Adrenal gland (tissue), 12 donors: ENCODE results near the gene NAGS. TPM values are rescaled to one million over a fixed set of nuclear protein-coding genes. Genes with fewer than 3 reads are reported as not detected.

Experiments
- DNase-seq, 7 donors: peaks; one replicate each; pipeline ENCODE4 v3.0.0-alpha.2; 2019 to 2020
- H3K27ac ChIP-seq, 5 donors: fragments of 200-600 bp; sonication (generic) in 4 of 5; 1 replicate in 3 of 5; 2 replicates in 2 of 5; pipeline versions ENCODE4 v1.5.1 to v1.8.0; 2016 to 2020; ENCODE audit warnings: mild to moderate bottlenecking in 1 of 5
- H3K27me3 ChIP-seq: fragments of 200-600 bp; 2 replicates; pipeline ENCODE4 v1.8.0; 2021
- H3K36me3 ChIP-seq, 2 donors: fragments of 200-600 bp; replicated peaks in 1 of 2; 1 replicate in 1 of 2; 2 replicates in 1 of 2; pipeline versions ENCODE4 v1.5.1 to v1.8.0; 2018 to 2022
- H3K4me1 ChIP-seq, 2 donors: fragments of 200-600 bp; replicated peaks in 1 of 2; 1 replicate in 1 of 2; 2 replicates in 1 of 2; pipeline versions ENCODE4 v1.5.1 to v1.8.0; 2018 to 2021
- H3K4me3 ChIP-seq, 4 donors: fragments of 200-600 bp; sonication (generic) in 3 of 4; one replicate each; pipeline ENCODE4 v1.5.1; 2016 to 2018
- H3K9me3 ChIP-seq, 3 donors: fragments of 200-600 bp; sonication (generic) in 1 of 3; replicated peaks in 1 of 3; 1 replicate in 2 of 3; 2 replicates in 1 of 3; pipeline versions ENCODE4 v1.5.1 to v1.8.0; 2016 to 2021
- POLR2A ChIP-seq, 2 donors: fragments of 450-650 bp; IDR thresholded peaks; one replicate each; pipeline ENCODE4 v1.6.1; 2017; ENCODE audit warnings: antibody characterized with exemption in 2 of 2, mild to moderate bottlenecking in 2 of 2, moderate library complexity in 1 of 2
- WGBS, 4 donors: extraction: QIAGEN DNeasy Blood & Tissue Kit in 2 of 4; methylation state at CpG; one replicate each; pipeline versions ENCODE4 v1.1.5 to v1.1.7; 2013 to 2017; 5-methylcytosine and 5-hydroxymethylcytosine counted together
- intact Hi-C, 2 donors: fragments of 100-400 bp; cut with DNase I; formaldehyde crosslinking; loops; one replicate each; pipeline versions ENCODE4 v1.14.1 to v1.15.0; 2022 to 2023
- polyA plus RNA-seq, 3 donors: library from polyadenylated mRNA; stranded (reverse); fragments of 200-250 nt in 2 of 3; fragments of 350-450 nt in 1 of 3; fragmentation: Illumina TruSeq in 1 of 3; extraction: RNeasy Lipid Tissue Mini Kit (QIAGEN cat#74804) in 1 of 3; gene quantifications; one replicate each; pipeline ENCODE4 v1.2.3, GENCODE V29; 2013 to 2014
- total RNA-seq, 9 donors: library from RNA; depleted of rRNA in 4 of 9; stranded (reverse); fragments of >200 nt in 4 of 9; fragments of 120-200 nt in 1 of 9; fragmentation: NEBNext Ultra II Directional in 1 of 9; extraction: Animal tissue kit (Norgen Biotek cat#: 25700) in 1 of 9; gene quantifications; one replicate each; pipeline versions ENCODE4 v1.1.0 to v1.2.4, GENCODE V29; 2013 to 2023
- TF ChIP-seq, protein P1 (sequence below), 6 experiments: fragments of 450-650 bp in 4 of 6; fragments of 200-600 bp in 2 of 6; sonication (generic) in 1 of 6; IDR thresholded peaks; 1 replicate in 5 of 6; 2 replicates in 1 of 6; pipeline versions ENCODE4 v1.5.1 to v1.8.0; 2016 to 2021; ENCODE audit warnings: antibody characterized with exemption in 6 of 6, mild to moderate bottlenecking in 2 of 6, moderate library complexity in 1 of 6
- donor health status: healthy with polysubstance abuse.
- donor health status: Bipolar disorder and iron deficiency.
- donor health status: DM: yes; HTN: yes; CAD: no.
- donor health status: DM: no; HTN: no; CAD: no.
- donor health status: DM: no; HTN: no; CAD: no.
- donor health status: DM: yes; HTN: yes; CAD: no.

The NAGS gene
- total and polyA plus RNA-seq, 12 donors, result 0.22 to 4.4 (median 1.1) TPM

DNA sequence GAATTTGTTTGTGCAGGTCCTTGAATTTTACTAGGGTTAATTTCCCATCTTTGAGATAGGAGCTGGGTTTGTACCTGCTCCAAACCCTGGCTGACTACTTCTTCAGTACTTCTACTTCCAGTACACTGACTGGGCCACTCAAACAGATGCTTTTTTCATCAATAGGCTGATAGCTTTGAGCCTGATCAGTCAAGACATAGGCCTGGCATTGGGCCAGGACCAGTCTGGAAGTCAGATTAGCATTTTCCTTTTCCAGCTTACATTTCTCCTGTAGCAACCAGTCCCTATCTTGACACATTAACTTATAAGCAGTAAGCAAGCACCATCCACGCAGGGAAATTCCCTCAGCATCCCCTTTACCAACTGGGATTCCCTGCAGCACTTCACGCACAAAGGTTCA is 17.8 kb downstream of the NAGS start:
- intact Hi-C loops, result no loop called here
- 92 to 96% (median 92%) methylated on average over 2 of the region's 2 CpGs for WGBS, 4 donors

DNA sequence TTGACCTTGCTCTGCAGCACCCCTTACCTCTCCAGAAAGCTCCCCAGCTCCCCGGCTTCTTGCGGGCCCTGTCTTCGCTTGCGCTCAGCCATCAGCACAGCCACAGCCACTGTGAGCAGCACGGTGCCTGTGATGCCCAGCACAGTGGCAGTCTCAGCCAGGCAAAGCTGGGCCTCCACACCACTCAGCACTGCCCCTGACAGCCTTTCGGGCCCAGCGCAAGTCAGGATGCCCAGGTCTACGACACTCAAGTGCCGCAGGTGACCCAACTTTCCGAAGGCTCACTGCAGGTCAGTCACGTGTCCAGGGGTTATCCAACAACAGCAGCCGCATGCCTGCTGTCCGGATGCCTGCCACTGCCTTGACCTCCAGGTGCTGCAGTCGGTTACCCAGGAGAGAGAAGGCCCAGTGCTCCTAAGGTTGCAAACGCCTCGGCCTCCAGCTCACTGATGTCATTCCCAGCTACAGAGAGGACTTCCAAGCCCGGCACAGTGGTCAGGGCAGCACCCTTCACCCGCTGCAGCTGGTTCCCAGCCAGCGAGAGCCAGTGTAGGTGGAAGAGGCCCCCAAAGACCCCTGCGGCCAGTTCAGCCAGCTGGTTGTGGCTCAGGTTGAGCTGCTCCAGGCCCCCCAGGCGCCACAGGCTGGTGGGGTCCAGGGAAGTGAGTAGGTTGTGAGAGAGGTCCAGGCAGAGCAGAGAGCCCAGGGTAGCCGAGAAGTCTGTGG is 19.3 kb downstream of the NAGS start:
- 86 to 96% (median 88%) methylated on average over 14 to 22 of the region's 22 CpGs for WGBS, 4 donors
- Histone ChIP-seq H3K27me3 (no peaks in the 10 kb centered on the region), H3K9me3 (no peaks in the 10 kb centered on the region), H3K4me1 (no peaks in the 10 kb centered on the region), H3K36me3 (peaks cover 0 to 8% of the 10 kb centered on the region in 2 donors), H3K27ac (no peak overlapping the region), H3K4me3 (no peak overlapping the region)
- no peak for DNase-seq
- intact Hi-C loops, result no loop called here
- TF ChIP-seq, protein P1, sequence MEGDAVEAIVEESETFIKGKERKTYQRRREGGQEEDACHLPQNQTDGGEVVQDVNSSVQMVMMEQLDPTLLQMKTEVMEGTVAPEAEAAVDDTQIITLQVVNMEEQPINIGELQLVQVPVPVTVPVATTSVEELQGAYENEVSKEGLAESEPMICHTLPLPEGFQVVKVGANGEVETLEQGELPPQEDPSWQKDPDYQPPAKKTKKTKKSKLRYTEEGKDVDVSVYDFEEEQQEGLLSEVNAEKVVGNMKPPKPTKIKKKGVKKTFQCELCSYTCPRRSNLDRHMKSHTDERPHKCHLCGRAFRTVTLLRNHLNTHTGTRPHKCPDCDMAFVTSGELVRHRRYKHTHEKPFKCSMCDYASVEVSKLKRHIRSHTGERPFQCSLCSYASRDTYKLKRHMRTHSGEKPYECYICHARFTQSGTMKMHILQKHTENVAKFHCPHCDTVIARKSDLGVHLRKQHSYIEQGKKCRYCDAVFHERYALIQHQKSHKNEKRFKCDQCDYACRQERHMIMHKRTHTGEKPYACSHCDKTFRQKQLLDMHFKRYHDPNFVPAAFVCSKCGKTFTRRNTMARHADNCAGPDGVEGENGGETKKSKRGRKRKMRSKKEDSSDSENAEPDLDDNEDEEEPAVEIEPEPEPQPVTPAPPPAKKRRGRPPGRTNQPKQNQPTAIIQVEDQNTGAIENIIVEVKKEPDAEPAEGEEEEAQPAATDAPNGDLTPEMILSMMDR (IDR thresholded peaks at IDR 0.05), result no peak
- TF ChIP-seq POLR2A (IDR thresholded peaks at IDR 0.05), result no peak

More for the DNA sequence above, 17.8 kb downstream of the NAGS start:
- TF ChIP-seq, protein P1 (IDR thresholded peaks at IDR 0.05), result no peak
- TF ChIP-seq POLR2A (IDR thresholded peaks at IDR 0.05), result no peak
- peaks cover 0 to 8% of the 10 kb centered on the region in 2 donors for H3K36me3 ChIP-seq
- no peaks in the 10 kb centered on the region for H3K4me1 ChIP-seq
- no peak overlapping the region for H3K4me3 ChIP-seq
- no peaks in the 10 kb centered on the region for H3K9me3 ChIP-seq
- no peak for DNase-seq
- H3K27ac ChIP-seq, result no peak overlapping the region
- H3K27me3 ChIP-seq, result no peaks in the 10 kb centered on the region

DNA sequence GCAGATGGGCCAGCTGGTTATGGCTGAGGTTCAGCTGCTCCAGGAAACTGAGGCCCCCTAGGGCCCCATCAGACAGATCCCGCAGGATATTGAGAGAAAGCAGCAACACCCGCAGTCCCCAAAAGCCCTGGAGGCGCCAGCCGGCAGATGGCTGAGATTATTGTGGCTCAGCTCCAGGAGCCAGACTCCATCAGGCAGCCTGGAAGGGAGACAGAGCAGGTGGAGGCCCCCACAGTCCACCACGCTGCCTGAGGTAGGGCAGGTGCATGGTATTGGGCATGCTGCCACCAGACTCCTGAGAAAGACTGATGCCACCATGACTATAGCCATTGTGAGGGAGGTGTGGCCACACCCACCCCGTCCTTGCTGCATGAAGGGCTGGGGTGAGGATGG is 19.8 kb downstream of the NAGS start:
- Histone ChIP-seq H3K36me3 (peaks cover 0 to 8% of the 10 kb centered on the region in 2 donors), H3K9me3 (no peaks in the 10 kb centered on the region), H3K4me1 (no peaks in the 10 kb centered on the region), H3K27ac (no peak overlapping the region), H3K27me3 (no peaks in the 10 kb centered on the region), H3K4me3 (no peak overlapping the region)
- intact Hi-C loops, result no loop called here
- no peak for DNase-seq
- no peak for TF ChIP-seq POLR2A (IDR thresholded peaks at IDR 0.05)
- TF ChIP-seq, protein P1 (IDR thresholded peaks at IDR 0.05), result no peak
- WGBS, 4 donors, result 76 to 84% (median 84%) methylated on average over 6 of the region's 6 CpGs; no CpG with 5 or more reads in 1 of the 4 donors

DNA sequence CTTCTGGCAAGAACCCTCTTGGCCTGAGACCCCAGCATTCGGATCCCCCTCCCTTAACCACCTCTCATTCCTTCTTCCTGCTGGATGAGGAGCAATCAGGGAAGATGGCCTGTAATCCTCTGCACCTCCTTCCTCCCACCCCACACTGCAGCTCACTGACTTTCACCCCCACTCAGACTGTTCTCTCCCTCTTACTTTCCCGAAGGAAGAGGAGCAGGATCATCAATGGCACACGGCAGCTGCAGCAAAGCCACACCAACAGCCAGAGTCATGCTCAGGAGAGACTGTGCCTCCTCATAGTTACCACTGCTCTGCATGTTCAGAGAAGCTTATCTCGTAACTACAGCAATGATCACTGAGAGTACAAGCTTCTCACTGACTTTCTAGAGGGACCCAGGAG is 20.4 kb downstream of the NAGS start:
- H3K4me3 ChIP-seq, result no peak overlapping the region
- DNase-seq, result no peak
- no peak overlapping the region for H3K27ac ChIP-seq
- H3K9me3 ChIP-seq, result no peaks in the 10 kb centered on the region
- H3K4me1 ChIP-seq, result no peaks in the 10 kb centered on the region
- intact Hi-C loops, result no loop called here
- TF ChIP-seq POLR2A (IDR thresholded peaks at IDR 0.05), result no peak
- TF ChIP-seq, protein P1 (IDR thresholded peaks at IDR 0.05), result no peak
- H3K36me3 ChIP-seq, result peaks cover 0 to 8% of the 10 kb centered on the region in 2 donors
- 83 to 89% (median 87%) methylated on average over 4 of the region's 4 CpGs for WGBS, 4 donors
- H3K27me3 ChIP-seq, result no peaks in the 10 kb centered on the region
